SH-SY5Y (cell line): ENCODE measurements around the gene MGAM2.

ENCODE experiments used
- GATA2 ChIP-seq: IDR thresholded peaks from 2 replicates; pipeline ENCODE4 v1.6.1; 2011; ENCODE audit warnings: mild to moderate bottlenecking, low read depth, low read length
- GATA3 ChIP-seq: IDR thresholded peaks from 2 replicates; pipeline ENCODE4 v1.6.1; 2011; ENCODE audit warnings: low read depth, mild to moderate bottlenecking, low read length, moderate library complexity

Gene MGAM2

DNA sequence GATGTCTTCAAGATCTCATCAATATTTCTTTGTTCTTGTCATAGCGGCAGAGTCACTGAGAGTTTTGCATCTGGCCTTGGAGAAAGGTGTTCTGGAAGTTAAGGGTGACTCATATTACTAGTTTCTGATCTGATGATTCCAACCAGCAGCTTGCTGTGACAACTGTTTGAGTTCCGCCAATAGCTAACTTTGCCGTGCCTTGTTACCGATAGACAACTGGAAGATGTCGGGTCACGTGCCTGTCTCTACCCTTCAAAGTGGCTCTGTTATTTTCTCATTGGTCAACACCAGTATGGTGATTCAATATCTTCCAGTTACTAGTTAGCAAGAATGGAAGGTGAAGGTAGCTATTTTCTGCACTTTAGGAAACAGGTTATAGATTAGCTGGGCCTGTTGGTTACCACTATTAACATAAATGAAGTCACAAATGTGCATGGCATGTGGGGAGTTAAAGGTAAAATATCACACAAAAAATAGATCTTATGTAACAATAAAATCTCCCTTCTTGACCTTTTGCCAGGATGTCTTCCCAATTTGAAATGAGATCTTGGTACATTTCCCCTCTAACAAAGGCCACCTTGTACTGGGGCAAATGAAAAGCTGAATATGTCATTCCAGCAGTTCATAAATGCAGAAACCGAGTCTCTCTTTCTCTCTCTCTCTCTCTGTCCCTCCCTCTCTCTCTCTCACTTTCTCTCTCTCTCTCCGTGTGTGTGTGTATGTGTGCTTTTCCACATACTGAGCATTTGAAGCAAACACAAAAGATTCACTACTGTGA lies 2.6 kb upstream of the MGAM2 start:
- TF ChIP-seq GATA2 = no peak
- no peak for TF ChIP-seq GATA3

DNA sequence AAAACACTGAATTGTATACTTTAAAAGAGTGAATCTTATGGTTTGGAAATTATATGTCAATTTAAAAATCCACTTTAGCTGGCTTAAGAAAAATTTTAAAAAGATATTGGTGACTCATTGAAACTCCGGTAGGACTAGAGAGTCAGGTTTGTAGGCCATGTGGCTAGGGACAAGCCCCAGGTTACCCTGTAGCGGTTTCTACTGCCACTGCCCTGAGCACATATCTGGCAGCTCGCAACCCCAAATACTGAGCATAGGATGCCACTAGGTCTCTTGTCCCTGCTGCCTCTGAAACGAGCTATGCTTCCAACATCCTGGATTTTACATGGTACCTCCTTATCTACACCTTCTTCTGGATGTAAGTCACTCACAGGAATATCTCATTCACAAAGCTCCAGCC lies 1.4 kb upstream of the MGAM2 start:
- no peak for TF ChIP-seq GATA2
- TF ChIP-seq GATA3 = no peak

DNA sequence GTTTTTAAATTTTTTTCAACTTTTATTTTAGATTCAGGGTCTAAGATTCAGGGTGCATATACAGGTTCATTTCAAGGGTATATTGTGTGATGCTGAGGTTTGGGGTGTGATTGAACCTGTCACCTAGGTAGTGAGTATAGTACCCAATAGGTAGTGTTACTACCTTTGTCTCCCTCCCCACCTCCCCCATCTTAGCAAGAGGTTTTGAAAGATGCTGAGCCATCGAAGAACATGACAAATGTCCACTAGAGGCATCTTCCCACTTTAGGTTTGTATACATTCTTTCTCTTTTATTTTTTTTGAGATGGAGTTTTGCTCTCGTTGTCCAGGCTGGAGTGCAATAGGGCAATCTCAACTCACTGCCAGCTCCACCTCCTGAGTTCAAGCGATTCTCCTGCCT lies 880 bp upstream of the MGAM2 start:
- no peak for TF ChIP-seq GATA2
- no peak for TF ChIP-seq GATA3

DNA sequence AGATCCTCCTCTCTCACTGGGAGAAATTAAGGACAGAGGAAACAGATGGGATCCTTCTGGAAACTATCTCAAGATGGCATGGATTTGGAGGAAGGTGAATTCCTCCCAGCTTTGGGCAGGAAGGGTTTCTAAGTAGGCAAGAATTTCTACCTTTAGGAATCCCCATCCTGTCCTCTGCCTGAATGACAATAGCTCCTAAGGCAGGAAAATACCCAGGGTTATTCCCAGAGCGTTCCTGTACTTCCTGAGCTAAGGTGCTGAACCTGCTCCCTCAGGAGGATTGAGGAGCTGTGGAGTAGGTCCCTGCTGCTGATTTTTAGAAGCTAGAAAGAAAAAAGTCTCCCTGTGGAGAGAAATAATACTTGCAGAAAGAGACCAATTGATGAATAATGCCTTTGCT lies 568 bp downstream of the MGAM2 start:
- no peak for TF ChIP-seq GATA2

DNA sequence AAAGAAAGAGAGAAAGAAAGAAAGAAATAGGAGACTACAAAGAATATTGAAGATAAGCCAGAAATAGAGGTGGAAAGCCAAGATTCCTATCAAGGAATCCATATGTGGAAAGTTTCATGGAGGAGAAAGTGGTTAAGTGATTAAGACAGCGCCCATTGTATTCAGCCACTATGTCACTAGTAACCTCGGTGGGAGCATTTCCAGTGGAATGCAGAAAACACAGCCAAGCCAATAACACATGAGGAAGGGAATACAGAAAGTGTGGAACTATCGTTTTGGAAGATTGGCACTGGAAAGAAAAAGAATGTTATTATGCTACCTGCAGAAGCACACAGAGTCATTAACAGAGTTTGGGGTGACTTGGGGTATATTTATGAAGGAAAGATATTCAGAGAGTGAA lies 2.7 kb downstream of the MGAM2 start:
- TF ChIP-seq GATA2 = no peak
- TF ChIP-seq GATA3 = no peak

DNA sequence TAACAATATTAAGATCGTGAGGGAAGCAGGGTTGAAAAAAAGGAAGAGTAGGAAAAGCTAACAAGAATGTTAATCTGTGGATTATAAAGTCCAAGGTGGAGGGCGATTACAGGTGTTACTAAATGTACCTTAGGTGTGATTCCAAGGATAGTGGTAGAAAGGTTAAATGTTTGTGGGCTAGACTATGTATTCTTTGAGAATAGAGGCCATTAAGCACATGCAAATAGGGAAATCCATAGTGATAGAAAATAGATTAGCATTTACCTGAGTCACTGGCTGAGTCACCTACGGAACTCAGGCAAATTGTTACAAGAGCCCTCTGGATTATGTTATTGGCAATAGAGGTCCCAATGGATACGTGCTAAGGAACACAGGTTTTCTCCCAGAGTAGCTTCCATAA lies 9.0 kb downstream of the MGAM2 start:
- no peak for TF ChIP-seq GATA3
- no peak for TF ChIP-seq GATA2

DNA sequence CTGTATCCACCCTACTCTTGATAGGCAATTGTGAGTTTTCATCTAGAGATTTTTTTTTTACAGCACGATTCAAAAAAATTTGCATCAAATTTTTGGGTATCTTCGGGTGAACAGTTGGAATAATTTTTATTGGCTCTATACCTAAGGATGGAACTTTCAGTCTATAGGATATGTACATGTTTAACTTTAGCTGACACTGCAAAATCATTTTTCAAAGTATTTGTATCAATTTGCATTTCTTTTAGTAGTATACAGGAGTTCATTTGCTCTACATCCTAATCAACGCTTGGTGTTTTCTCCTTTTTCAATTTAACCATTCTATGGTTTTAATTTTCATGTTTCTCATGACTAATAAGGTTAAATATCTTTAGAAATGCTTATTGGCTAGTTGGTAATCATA lies 11.7 kb downstream of the MGAM2 start:
- no peak for TF ChIP-seq GATA2
- no peak for TF ChIP-seq GATA3

DNA sequence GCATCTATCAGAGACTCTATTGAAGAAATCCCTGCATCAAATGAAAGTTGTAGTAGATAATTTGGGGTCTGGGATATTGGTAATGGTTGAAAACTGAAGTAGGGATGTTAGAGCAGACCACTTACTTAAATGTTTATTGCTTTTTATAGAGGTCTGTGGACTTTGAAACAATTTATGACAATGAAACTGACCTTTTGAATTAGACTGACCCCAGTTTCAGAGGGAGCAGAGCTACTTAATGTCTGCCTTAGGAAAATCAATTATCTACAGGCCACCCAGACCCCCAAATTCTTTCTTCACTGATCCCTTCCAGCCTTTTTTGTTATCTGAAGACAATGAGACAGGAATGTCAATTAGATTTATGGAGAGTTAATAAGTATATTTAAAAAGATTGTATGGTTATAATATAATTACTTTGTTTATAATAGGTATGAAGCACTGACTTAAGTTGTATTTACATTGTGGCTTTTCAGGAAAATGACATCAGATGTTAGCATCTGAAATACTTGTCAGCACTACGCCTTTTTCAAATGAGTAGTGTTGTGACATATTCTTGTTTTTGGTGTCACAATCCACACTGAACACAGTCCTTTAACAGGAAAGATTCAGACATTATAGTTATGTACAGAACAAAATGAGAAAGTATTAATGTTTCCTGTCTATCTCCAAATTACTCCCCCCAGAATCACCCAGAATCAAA lies 13.9 kb downstream of the MGAM2 start:
- no peak for TF ChIP-seq GATA3
- no peak for TF ChIP-seq GATA2

DNA sequence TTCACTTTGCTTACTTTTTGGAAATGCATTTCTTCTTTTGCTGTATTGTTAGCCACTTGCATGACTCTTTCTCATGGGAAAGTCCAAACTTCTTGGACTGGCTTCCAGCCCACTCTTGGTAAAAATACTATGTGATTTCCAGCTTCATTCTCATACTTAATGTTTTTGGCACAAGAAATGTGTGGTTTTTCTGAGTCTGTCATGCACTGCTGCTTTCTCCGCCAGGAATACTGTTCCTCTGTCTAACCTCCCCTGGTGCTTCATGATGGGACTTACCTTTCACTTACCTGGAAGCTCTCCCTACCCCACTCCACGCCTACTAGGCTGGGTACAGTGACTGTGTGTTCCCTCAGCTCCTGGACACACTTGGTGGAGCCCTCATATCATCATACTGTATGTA lies 18.7 kb downstream of the MGAM2 start:
- no peak for TF ChIP-seq GATA3
- TF ChIP-seq GATA2 = no peak

DNA sequence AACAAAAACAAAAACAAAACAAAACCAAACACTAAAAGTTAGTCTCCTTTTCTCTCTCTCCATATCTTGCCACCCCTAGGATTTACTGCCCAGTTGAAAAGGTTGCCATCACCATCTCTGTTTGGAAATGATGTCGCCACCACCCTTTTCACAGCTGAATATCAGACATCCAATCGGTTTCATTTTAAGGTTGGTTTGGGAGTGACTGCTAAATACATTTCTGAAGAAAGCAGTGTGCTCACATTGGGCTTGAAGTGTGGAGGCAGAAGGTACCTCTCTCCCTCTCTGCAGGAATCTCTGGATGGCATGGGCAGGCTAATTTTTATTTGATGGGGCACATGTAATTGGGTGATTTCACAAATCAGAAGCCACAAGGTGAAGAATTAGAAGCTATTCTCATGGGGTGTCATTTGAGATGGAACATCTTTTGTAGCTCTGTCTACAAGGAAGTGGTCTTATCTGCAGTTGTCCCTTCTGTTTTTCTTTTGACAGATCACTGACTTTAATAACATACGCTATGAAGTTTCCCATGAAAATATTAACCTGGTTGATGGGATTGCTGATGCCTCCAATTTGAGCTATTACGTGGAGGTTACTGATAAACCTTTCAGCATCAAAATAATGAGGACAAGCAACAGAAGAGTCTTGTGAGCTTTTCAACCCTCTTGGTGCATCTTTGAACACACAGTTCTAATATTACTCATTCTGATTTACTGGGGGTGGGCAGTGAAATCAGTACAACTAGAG lies 20.1 kb downstream of the MGAM2 start:
- no peak for TF ChIP-seq GATA2
- TF ChIP-seq GATA3 = no peak

DNA sequence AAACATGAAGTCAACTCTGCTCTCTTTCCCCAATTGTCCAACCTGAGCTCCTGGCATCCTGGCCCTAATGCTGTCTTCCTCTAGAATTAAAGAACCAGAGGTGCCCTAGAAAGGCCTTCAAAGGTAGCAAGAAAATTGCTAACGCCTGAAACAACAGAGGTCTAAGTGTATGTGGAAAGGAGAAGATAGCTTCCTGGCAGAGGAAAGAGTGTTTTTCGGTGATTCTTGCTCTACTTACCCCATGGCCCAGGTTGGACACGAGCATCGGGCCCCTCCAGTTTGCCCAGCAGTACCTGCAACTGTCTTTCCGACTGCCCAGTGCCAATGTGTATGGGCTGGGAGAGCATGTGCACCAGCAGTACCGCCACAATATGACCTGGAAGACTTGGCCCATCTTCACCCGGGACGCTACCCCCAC lies 22.2 kb downstream of the MGAM2 start:
- no peak for TF ChIP-seq GATA2
- TF ChIP-seq GATA3 = no peak

DNA sequence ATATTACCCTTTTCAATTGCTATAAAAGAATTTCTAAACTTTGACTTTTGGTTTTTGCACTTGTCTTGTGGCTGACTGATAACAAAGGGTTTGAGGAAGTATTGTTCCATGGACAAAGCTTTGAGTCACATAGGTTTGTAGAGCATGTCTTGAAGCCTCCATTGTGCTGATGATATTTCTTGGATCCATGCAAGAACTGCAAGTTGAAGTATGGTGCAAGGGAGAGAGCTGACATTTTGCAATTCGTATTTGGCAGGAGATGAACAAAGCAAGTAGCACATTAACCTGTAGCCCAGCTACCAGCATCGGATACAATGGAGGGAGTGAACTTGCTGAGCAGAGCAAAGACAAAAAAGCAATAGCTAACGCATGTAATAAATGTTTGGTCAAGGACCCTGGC lies 23.4 kb downstream of the MGAM2 start:
- no peak for TF ChIP-seq GATA3
- TF ChIP-seq GATA2 = no peak

DNA sequence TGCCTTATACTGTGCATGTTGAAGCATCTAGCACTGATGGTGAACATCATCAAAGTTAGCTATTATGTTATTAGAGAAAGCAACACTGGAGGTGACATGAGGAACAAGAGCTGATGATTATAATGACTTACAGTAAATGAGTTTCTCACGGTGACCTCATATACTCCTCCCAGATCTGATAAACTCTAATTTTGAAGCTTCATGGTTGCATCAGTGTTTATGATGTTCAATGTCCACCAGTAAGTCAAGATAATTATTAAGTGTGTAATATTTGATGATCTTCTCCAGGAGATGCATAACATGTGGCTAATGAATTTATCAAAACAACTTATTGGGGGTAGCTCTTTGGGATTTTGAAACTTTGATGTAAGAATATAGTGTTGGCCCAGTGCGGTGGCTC lies 27.5 kb downstream of the MGAM2 start:
- TF ChIP-seq GATA2 (no peak), GATA3 (no peak)

DNA sequence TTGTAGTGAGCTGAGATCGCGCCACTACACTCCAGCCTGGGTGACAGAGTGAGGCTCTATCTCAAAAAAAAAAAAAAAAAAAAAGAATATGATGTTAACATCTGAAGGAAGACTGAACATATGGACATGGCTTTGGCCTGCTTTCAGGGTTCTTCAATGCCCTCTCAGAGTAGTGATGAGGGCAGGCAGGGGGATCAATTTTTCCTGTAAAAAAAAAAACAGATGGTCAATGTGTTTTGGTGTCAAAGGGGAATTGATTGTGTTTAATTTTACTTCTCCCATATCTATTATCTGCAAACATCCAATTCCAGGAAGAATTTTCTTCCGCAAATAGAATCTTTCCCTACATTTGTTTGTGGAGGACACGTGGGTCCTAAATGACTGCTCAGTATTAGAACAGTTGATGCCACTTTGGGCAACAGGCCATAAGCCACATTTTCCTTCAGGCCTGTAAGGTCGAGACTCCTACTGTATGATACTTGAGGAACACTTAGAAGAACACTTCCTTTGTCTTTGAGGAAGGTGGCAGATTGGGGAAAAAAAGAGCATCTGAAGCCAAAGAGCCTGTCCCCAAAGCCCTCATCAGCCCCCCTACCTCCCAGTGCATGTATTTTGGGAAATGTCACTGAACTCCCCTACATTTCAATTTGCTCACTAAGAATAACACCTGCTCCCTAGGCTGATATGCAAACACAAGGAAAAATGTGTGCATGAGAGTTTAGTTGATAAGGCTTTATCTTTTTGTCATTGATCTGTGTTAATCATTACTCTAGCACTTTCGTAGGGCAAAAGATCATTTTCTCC lies 28.3 kb downstream of the MGAM2 start:
- TF ChIP-seq GATA2 (no peak), GATA3 (no peak)
